Ecto neural progenitor cell (in vitro differentiated cells): ENCODE results near the gene NCAPH2.

Source experiments
- DNase-seq: peaks from one replicate; pipeline ENCODE4 v3.0.0-alpha.2; 2018; ENCODE audit warnings: low spot score

NCAPH2 gene

GRCh38 chr22:50548921-50549790, 41.1 kb downstream of the NCAPH2 start:
- peak; percentile 46 for DNase-seq

DNA sequence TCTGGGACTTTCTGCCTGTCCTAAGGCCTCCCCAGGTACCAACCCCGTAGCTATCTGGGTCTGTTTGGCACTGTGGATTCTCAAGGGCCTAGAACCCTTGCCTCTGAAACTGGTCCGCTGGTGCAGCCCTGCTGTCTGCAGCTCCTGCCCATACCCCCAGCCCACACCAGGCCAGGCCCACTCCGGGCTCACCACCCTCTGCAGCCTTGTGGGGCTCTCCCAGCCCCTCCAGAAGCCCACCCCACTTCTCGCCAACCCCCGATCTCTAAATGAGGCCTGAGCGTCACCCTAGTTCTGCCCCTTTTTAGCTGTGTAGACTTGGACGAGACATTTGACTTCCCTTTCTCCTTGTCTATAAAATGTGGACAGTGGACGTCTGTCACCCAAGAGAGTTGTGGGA, 42.4 kb downstream of the NCAPH2 start:
- no peak for DNase-seq

DNA sequence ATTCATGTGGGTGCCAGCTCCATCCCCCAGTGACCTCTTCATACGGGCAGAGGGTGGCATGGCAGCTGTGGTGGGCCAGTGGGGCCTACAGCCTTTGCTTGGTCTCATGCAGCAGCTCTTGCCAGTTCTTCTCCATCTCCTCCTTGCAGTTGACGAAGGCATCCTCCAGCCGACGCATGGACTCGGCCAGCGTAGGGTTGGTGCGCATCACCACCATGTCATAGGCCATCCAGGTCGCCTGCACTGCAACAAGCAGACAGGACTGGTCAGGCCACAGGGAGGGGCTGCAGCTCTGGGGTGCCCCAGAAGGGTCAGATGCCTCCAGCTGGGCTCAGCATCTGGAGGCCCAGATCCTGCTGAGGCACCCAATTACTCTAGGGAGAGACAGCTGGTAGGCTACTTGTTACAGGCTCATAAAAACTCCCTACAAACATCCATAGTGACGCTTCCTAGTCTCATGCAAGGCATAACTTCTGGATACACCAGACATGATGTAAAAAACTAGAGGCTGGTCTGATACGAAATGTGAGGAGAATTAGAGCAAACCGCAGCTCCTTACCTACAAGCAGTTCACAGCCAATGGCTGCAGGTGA, 43.2 kb downstream of the NCAPH2 start:
- no peak for DNase-seq

- DNase-seq, result no peak
Observed at GRCh38 chr22:50553310-50553709, 45.3 kb downstream of the NCAPH2 start.

GRCh38 chr22:50556703-50557102, 48.7 kb downstream of the NCAPH2 start:
- DNase-seq, result no peak

DNA sequence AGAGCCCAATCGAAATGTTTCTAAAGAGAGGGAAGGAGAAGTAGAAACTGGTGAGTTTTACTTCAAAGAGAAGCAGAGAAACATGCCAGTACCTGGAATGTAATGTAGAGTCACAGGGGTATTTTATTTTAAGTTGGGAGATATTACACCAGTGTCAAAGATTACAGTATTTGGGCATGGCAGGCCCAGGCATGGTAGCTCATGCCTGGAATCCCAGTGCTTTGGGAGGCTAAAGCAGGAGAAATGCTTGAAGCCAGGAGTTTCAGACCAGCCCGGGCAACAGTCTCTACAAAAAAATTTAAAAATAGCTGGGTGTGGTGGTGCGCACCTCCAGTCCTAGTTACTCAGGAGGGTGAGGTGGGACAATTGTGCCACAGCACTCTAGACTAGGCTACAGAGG, 52.0 kb downstream of the NCAPH2 start:
- DNase-seq, result no peak

DNA sequence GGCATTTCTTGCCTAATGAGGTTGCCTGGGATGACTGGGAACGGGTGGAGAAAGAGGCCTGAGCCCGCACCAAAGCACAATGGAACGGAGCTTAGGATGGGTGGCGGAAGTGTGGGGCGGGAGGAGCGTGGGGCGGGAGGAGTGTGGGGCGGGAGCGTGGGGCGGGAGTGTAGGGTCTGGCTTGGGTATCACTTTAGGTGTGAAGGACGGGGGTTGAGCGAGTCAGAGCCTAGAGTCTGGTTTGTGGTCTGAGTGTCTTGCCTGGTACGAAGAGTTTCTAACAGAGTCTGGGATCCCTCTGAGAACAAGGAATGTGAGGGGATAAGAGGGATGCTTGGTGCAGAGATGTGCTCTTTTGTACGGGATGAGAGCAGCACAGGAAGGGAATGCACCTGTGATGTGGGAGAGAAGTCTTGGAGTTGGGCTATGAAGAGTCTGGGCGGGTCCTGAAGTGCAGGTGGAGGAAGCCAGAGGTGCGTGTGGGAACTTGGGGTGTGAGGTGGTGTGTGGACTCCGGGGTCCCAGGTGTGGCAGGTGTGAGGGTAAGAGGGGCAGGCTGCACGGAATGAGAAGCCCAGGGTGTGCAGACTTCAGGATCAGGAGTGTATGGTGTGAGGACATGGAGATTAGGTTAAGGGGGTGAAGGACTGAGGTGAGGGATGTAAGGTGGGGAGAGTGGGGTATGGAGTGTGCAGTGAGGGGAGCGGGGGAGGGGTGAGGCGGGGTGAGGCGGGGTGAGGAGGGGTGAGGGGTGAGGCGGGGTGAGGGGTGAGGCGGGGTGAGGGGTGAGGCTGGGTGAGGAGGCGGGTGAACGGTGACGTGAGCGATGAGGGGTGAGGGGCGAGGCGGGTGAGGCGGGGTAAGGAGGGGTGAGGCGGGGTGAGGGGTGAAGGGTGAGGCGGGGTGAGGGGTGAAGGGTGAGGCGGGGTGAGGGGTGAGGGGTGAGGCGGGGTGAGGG, 53.7 kb downstream of the NCAPH2 start:
- no peak for DNase-seq

DNA sequence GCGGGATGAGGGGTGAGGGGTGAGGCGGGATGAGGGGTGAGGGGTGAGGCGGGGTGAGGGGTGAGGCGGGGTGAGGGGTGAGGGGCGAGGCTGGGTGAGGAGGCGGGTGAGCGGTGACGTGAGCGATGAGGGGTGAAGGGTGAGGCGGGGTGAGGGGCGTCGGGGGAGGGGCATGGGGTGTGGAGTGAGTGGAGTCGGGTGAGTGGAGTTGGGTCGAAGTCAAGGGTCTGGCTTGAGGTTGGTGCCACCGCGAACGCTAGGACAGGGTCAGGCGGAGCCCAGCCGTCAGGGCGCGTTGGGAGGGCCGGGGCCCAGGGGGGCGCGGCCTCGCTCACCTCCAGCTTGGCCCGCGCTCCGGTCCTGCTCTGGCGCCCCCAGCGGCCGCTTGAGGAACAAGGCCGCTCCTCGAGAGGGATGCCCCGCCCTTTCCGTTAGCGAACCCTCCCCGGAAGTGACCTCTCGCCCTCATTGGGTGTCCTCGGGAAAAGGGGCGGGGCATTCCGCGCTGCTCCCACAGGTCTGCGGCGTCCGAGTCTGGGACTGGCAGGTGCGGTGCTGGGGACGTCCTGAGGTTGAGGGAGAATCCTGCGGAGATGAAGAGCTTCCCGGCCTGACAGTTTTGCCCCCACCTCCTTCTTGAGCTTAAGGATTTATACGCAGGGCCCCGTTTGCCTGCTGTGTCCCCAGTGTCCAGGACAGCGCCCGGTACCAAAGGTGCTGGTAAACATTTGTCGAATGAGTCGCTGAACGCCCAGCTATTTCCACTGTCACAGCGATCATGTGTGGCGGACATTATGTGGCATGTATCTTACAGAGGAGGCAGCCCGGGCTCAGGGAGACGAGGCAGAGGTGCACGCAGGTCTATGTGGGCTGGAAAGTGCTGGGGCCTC, 54.7 kb downstream of the NCAPH2 start, which contains the start of gene SYCE3:
SYCE3 (minus strand) TSS at position 397 of the 890 bp plus-strand sequence. CDS start 6,514 bp downstream, outside the sequence.
- DNase-seq, result peak; percentile 99

- DNase-seq, result no peak
Observed at GRCh38 chr22:50563413-50564160, 55.6 kb downstream of the NCAPH2 start.

- no peak for DNase-seq
Observed at GRCh38 chr22:50564289-50564688, 56.3 kb downstream of the NCAPH2 start.

- no peak for DNase-seq
Observed at GRCh38 chr22:50567721-50568252, 59.8 kb downstream of the NCAPH2 start.

DNA sequence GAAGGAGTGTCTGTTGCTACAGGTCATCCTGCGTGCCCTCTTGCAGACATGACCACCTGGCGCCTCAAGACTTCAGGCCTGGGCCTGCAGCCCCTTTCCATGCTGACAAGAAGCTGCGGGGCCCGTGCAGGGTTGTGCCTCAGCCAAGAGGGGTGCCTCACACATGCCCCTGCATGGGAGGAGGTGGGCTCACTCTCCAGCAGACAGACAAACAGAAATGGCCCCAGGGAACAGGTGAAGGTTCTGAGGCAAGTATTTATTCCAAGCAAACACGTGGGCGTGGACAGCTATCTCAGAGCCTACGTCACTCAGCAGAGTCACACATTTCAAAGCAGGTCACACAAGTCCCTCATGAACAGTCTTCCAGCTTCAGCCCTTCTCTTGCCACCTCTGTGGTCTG, 60.6 kb downstream of the NCAPH2 start:
- peak; percentile 38 for DNase-seq

GRCh38 chr22:50569041-50569459, 61.0 kb downstream of the NCAPH2 start:
- peak; percentile 36 for DNase-seq

DNA sequence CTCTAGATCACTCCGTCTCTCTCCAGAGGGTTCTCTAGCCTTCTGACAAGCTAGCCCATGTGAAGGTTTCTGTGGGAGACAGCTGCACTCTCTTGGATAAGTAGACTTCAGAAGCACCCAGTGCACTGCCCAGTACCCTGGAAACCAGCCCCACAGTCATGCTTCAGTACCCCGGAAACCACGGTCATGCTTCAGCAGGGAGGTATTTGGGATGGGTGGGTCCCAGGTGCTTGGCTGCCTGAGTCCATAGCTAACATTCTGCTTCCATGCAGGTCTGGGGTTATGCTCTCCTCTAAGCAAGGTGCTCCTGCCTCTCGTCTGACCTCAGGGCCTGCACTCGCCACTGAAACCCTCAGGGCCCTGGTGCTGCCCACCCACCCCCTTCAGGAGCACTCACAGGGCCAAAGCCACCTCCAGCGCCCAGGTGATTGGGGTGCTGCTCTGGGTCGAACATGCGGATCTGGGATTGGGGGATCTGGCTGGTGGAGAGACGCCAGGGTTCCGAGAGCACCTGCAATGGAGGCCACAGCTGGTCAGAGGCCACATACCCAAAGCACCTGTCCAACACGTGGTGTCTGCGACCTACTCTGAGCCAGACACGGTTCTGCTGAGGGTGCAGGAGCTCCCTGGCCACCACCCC, 62.0 kb downstream of the NCAPH2 start:
- peak; percentile 26 for DNase-seq

- DNase-seq, result peak; percentile 32
Observed at GRCh38 chr22:50570861-50571260, 62.8 kb downstream of the NCAPH2 start.

GRCh38 chr22:50571264-50572175, 63.5 kb downstream of the NCAPH2 start:
- peak; percentile 29 for DNase-seq

DNA sequence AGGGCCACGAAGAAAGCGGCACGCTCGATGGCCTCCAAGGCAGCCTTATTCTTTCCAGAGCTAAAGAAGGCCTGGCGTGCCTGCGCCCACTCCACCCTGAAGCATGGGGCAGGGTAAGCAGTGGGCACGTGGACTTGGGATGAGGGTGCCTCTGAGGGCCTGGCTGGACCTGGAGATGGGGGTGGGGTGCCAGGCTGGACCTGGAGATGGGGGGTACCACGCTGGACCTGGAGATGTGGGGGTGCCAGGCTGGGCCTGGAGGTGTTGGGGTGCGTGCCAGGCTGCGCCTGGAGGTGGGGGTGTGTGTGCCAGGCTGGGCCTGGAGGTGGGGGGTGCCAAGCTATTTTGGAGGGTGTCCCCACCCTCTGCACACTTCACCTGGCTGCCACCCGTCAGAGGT, 64.9 kb downstream of the NCAPH2 start:
- DNase-seq, result no peak
